GM23338 (cell line): ENCODE data around the gene PDE3A. TPM values are rescaled to one million over a fixed set of nuclear protein-coding genes. Genes with fewer than 3 reads are reported as not detected.
A peak's percentile ranks its signal among the peaks of the same experiment; 100 is the strongest.

Experiments
- ATAC-seq: fragments of 200-7000 bp; cut with Tn5 transposase; 3 replicates; pipeline ENCODE4 v1.9.1; 2020
- DNase-seq: peaks from one replicate; pipeline ENCODE4 v3.0.0-alpha.2; 2015; ENCODE audit warnings: low spot score
- H2AFZ ChIP-seq: fragments of 200-600 bp; sonication (generic); 2 replicates; pipeline ENCODE4 v1.8.0; 2016; ENCODE audit warnings: antibody characterized with exemption, mild to moderate bottlenecking, moderate library complexity
- H3F3A ChIP-seq: fragments of 200-600 bp; sonication (generic); replicated peaks from 2 replicates; pipeline ENCODE4 v1.8.0; 2017; ENCODE audit warnings: antibody characterized with exemption, mixed run types, low read depth
- H3K27ac ChIP-seq: fragments of 200-600 bp; sonication (generic); 2 replicates; pipeline ENCODE4 v1.6.1; 2016; ENCODE audit warnings: low read depth
- H3K27me3 ChIP-seq: fragments of 200-600 bp; sonication (generic); 2 replicates; pipeline ENCODE4 v1.8.0; 2016; ENCODE audit warnings: mild to moderate bottlenecking, mixed run types, moderate library complexity; ENCODE audit not compliant: insufficient read depth
- H3K36me3 ChIP-seq: fragments of 200-600 bp; sonication (generic); 2 replicates; pipeline ENCODE4 v1.8.0; 2016; ENCODE audit warnings: mild to moderate bottlenecking; ENCODE audit not compliant: insufficient read depth
- H3K4me1 ChIP-seq: fragments of 200-600 bp; sonication (generic); 2 replicates; pipeline ENCODE4 v1.8.0; 2016; ENCODE audit warnings: mild to moderate bottlenecking, moderate library complexity; ENCODE audit not compliant: insufficient read depth
- H3K4me2 ChIP-seq: fragments of 200-600 bp; sonication (generic); 2 replicates; pipeline ENCODE4 v1.7.1; 2017; ENCODE audit warnings: mixed run types
- H3K4me3 ChIP-seq: fragments of 200-600 bp; sonication (generic); 2 replicates; pipeline ENCODE4 v1.6.1; 2016; ENCODE audit warnings: mixed run types
- H3K79me2 ChIP-seq: fragments of 200-600 bp; sonication (generic); replicated peaks from 2 replicates; pipeline ENCODE4 v1.8.0; 2017; ENCODE audit warnings: mild to moderate bottlenecking; ENCODE audit not compliant: insufficient read depth
- H3K9me2 ChIP-seq: fragments of 200-600 bp; sonication (generic); 2 replicates; pipeline ENCODE4 v1.8.0; 2017; ENCODE audit not compliant: insufficient read depth
- H4K20me1 ChIP-seq: fragments of 200-600 bp; sonication (generic); replicated peaks from 2 replicates; pipeline ENCODE4 v1.8.0; 2017; ENCODE audit warnings: mild to moderate bottlenecking; ENCODE audit not compliant: insufficient read depth
- H3K27ac Mint-ChIP-seq: 2 replicates; pipeline ENCODE4 v1.8.0; 2020; ENCODE audit warnings: inconsistent platforms, mild to moderate bottlenecking, moderate library complexity, mixed read lengths
- H3K27me3 Mint-ChIP-seq: 3 replicates; pipeline ENCODE4 v1.8.0; 2022; ENCODE audit warnings: low read depth, mild to moderate bottlenecking, moderate library complexity, mixed read lengths, inconsistent platforms; ENCODE audit not compliant: insufficient read depth, poor library complexity
- H3K36me3 Mint-ChIP-seq: 3 replicates; pipeline ENCODE4 v1.8.0; 2021; ENCODE audit warnings: low read depth, mild to moderate bottlenecking, inconsistent platforms, moderate library complexity, mixed read lengths
- H3K4me1 Mint-ChIP-seq: 3 replicates; pipeline ENCODE4 v1.8.0; 2020; ENCODE audit warnings: mild to moderate bottlenecking, inconsistent platforms, mixed read lengths
- H3K4me3 Mint-ChIP-seq: 3 replicates; pipeline ENCODE4 v1.8.0; 2021; ENCODE audit warnings: moderate library complexity, mild to moderate bottlenecking, inconsistent platforms, mixed read lengths
- H3K9me3 Mint-ChIP-seq: 3 replicates; pipeline ENCODE4 v1.8.0; 2020; ENCODE audit warnings: moderate library complexity, mild to moderate bottlenecking, inconsistent platforms, mixed read lengths
- CTCF ChIP-seq, 2 experiments: fragments of 200-600 bp in 1 of 2; sonication (generic) in 1 of 2; conservative IDR thresholded peaks; 2 replicates each; pipeline versions ENCODE4 v1.5.1 to v1.6.1; 2016 to 2017; ENCODE audit warnings: antibody characterized with exemption in 2 of 2, low read depth in 2 of 2, mild to moderate bottlenecking in 2 of 2, moderate library complexity in 1 of 2
- ETS1 ChIP-seq: IDR thresholded peaks from 2 replicates; pipeline ENCODE4 v1.6.1; 2016; ENCODE audit warnings: antibody characterized with exemption
- EZH2 ChIP-seq: fragments of 200-600 bp; sonication (generic); IDR thresholded peaks from one replicate; pipeline ENCODE4 v1.8.0; 2017; ENCODE audit warnings: antibody characterized with exemption, mild to moderate bottlenecking, low read depth; ENCODE audit not compliant: unreplicated experiment
- EZH2phosphoT487 ChIP-seq: fragments of 200-600 bp; sonication (generic); IDR thresholded peaks from one replicate; pipeline ENCODE4 v1.8.1; 2018; ENCODE audit warnings: antibody characterized with exemption; ENCODE audit not compliant: unreplicated experiment
- JUNB ChIP-seq: IDR thresholded peaks from one replicate; pipeline ENCODE4 v1.6.1; 2016; ENCODE audit warnings: antibody characterized with exemption; ENCODE audit not compliant: unreplicated experiment
- NANOG ChIP-seq: IDR thresholded peaks from 2 replicates; pipeline ENCODE4 v1.6.1; 2016; ENCODE audit warnings: antibody characterized with exemption, borderline replicate concordance
- POLR2AphosphoS5 ChIP-seq: IDR thresholded peaks from 2 replicates; pipeline ENCODE4 v1.6.1; 2016; ENCODE audit warnings: antibody characterized with exemption, low read depth
- REST ChIP-seq: IDR thresholded peaks from one replicate; pipeline ENCODE4 v1.6.1; 2018; ENCODE audit warnings: antibody characterized with exemption; ENCODE audit not compliant: unreplicated experiment
- ZNF114 ChIP-seq: fragments of 250-450 bp; sonication (Bioruptor Pico); IDR thresholded peaks from 2 replicates; pipeline ENCODE4 v1.5.0; 2020; ENCODE audit warnings: mild to moderate bottlenecking, moderate library complexity
- ZNF331 ChIP-seq: fragments of 250-450 bp; sonication (Bioruptor Pico); IDR thresholded peaks from 2 replicates; pipeline ENCODE4 v1.5.0; 2020; ENCODE audit warnings: low read depth, mild to moderate bottlenecking, moderate library complexity
- polyA plus RNA-seq: library from polyadenylated mRNA; unstranded; fragments of >200 nt; fragmentation: Nextera tagmentation; extraction: Ambion mirVana; gene quantifications from 2 replicates; pipeline ENCODE4 v1.2.1, GENCODE V29; 2016
- total RNA-seq: library from RNA; depleted of rRNA; stranded (reverse); fragments of >200 nt; shearing (Covaris generic); gene quantifications from 2 replicates; pipeline ENCODE4 v1.2.3, GENCODE V29; 2014

The PDE3A gene
- total and polyA plus RNA-seq, 2 experiments from 2014 or later: 2.7 to 9.2 TPM

GRCh38 chr12:20351406-20351805 is 16.9 kb upstream of the PDE3A start (continued):
- no peak for TF ChIP-seq POLR2AphosphoS5
- no peak for TF ChIP-seq EZH2
- TF ChIP-seq CTCF (conservative IDR thresholded peaks at IDR 0.05; ENCODE audit: low read depth in 2 of 2): no peak
- TF ChIP-seq JUNB: no peak
- TF ChIP-seq ZNF331 (CRISPR knock-in tag): no peak
- no peak for TF ChIP-seq NANOG
- no peak for TF ChIP-seq ETS1

GRCh38 chr12:20356048-20356447 is 12.3 kb upstream of the PDE3A start:
- Mint-ChIP-seq H3K4me1 (peaks cover 20% of the 10 kb centered on the region), H3K27me3 (no peaks in the 10 kb centered on the region), H3K27ac (no peak overlapping the region), H3K36me3 (no peaks in the 10 kb centered on the region; the same call in 2 of the 3 replicates), H3K4me3 (no peak overlapping the region), H3K9me3 (no peaks in the 10 kb centered on the region; the same call in 2 of the 3 replicates)
- H3K4me2 ChIP-seq: peak overlapping the region; percentile 19; the same call in 1 of the 2 replicates
- no peak overlapping the region for H3K27ac ChIP-seq
- no peaks in the 10 kb centered on the region for H3K79me2 ChIP-seq
- H3K4me1 ChIP-seq: peaks cover 30% of the 10 kb centered on the region
- 0 out of 2 replicates have a peak, but pooled peaks cover 4% of the 10 kb centered on the region for H3K9me2 ChIP-seq
- H3K27me3 ChIP-seq: no peaks in the 10 kb centered on the region
- H4K20me1 ChIP-seq: no peaks in the 10 kb centered on the region
- no peaks in the 10 kb centered on the region for H3K36me3 ChIP-seq
- DNase-seq (no peak), ATAC-seq (no peak)
- no peaks in the 10 kb centered on the region for H3F3A ChIP-seq
- no peak overlapping the region for H3K4me3 ChIP-seq
- no peak overlapping the region for H2AFZ ChIP-seq
- TF ChIP-seq REST (no peak), POLR2AphosphoS5 (no peak), CTCF (conservative IDR thresholded peaks at IDR 0.05; ENCODE audit: low read depth in 2 of 2) (no peak), EZH2phosphoT487 (no peak), JUNB (no peak), ZNF331 (CRISPR knock-in tag) (no peak), ETS1 (no peak), ZNF114 (CRISPR knock-in tag) (no peak)
